HUDEP-2 (cell line): ENCODE data around the gene EEA1.
A peak's percentile ranks its signal among the peaks of the same experiment; 100 is the strongest.
"Not testable (repeated sequence)": the region's sequence is repeated elsewhere in the genome, so short reads cannot be mapped to it uniquely, and the experiment has no call there.

Experiments
- DNase-seq, 76 experiments: peaks; one replicate each; lab custom pipeline; 2025; ENCODE audit not compliant: unreplicated experiment in 76 of 76; lab: John Stamatoyannopoulos, UW

Gene EEA1

GRCh38 chr12:92759634-92760268 is 169.3 kb downstream of the EEA1 start:
- DNase-seq = peak in 2 of 76 experiments; percentile 1 to 15

- no peak for DNase-seq
These were observed 171.4 kb downstream of the EEA1 start for GRCh38 chr12:92757597-92758121.

GRCh38 chr12:92756898-92757596 is 172.0 kb downstream of the EEA1 start:
- DNase-seq = no peak

DNA sequence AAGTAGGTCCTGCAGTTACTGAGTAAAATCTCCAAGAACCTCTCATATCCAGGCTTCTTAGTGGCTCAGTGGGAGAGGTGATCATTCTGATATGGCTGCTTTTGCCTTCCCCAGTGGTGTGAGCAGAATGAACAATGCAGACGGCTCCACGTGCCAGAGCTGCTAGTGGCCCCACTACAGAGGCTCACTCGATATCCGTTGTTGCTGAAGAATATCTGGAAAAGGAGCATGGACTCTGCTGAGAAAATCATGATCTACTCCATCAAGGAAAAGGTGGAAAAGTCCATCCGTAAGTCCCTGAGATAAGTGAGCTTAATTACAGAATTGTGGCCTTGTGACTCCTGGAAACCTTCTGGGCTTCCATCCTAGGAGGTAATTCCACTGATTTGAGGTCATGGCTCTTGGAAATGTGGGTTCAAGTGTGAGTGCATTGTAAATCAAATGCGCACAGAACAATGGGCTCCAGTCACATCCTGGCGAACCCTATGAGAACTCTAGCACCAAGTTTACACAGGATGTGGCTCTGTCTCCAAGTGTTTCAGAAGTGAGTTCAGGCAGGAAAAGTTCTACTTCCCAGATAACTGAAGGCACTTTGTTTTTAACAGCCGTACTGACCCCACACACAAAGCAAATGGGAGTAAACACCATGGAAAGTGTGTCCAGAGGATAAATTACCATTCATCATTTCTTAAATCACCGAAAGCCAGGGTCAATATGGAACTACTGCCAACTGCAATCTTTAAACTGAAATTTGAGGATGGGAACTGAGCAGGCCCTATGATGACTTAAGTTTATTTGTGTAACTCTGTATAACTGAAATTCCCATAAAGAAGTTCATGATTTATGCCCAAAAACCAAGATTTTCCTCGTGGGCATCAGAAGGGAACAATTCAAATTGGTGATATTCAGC is 174.9 kb downstream of the EEA1 start:
- DNase-seq = no peak

DNA sequence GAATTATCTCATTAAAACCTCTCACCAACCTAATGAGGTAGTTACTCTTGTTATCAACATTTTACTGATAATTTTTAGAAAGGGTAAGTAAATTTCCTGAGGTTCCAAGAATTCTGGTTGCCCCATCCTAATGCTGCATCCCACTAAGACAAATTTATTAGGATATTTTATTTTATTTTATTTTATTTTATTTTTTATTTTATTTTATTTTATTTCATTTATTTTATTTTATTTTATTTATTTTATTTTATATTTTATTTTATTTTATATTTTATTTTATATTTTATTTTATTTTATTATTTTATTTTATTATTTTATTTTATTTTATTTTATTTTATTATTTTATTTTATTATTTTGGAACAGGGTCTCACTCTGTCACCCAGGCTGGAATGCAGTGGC is 179.4 kb downstream of the EEA1 start:
- not testable (repeated sequence) for DNase-seq

- DNase-seq = no peak
These were observed 181.9 kb downstream of the EEA1 start for GRCh38 chr12:92747151-92747550.

- DNase-seq = no peak
These were observed 183.1 kb downstream of the EEA1 start for GRCh38 chr12:92745856-92746550.

DNA sequence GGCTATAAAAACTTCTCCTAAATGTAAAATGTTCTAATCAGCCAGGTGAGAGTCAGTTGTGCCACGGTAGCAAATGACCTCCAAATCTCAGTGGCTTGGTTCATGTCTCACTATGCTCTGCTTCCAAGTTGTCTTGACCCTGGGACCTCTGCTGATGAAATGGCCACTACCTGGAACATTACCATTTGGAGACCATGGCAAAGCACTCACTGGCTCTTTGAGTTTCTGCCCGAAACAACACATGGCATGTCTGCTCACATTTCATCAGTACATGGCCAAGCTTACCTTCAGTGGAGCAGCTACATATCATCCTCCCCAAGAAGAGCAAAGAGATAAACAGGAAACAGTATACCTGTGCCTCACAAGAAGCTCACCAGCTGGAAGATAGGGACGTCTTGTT is 186.1 kb downstream of the EEA1 start:
- no peak for DNase-seq

GRCh38 chr12:92740411-92740810 is 188.7 kb downstream of the EEA1 start:
- DNase-seq = no peak

DNA sequence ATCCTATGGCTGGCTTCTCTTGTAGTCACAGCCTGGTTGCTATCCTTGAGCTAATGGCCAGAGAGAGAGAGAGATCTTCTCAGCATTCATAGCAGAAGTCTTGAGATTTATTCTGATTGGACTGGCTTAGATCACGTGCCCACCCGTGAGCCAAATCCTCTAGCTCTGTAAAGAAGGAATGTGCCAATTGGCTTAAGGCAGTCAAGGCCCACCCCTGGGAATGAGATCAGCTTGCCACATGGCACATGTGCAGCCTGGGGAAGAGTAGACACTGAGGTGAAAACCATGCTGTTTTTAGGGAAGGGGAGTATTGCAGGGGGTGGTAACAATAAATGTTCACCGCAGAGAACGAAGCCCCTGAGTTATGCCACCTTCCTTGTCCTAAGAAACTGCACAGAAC is 190.0 kb downstream of the EEA1 start:
- DNase-seq = no peak

DNA sequence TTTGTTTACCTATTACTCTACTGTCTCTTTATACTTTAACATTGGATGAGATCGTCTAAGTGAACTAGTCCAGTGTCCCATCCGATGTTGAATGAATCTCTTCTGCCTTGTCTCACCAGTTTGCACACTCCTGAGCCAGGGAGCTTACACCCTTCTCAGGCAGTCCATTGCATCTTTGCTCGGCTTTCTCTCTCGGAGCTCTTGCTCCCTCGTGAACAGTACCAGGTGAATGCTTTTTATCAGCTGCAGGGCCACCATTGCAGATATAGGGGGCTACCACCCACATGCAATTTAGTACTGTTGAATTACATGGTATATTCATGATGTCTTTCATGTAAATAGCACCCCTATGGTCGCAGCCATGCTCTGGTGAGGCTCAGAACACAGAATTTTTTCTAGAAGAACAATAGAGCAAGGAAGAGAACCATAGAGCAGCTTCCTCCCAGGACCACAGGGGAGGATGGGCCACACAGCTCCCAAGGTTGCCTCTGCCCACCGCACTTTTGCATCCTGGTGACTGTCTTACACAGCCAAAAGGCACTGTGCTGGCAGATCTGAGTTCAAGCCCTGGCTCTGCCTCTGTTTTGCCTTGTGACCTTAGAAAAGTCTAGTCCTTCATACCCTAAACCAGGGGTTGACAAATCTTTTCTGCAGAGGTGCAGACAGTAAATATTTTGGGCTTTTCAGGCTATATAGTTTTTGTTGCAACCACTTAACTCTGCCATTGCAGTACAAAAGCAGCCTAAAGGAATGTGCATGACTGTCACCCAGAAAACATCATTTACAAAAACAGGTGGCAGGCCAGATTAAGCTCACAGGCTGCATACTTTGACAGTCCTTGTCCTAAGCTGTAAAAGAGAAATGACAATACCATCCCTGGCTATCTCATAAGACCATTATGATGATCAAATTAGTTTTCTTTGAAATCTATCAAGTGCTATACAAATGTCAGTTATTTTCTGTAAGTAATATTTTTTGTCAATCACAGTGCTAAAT is 190.9 kb downstream of the EEA1 start:
- DNase-seq = no peak

DNA sequence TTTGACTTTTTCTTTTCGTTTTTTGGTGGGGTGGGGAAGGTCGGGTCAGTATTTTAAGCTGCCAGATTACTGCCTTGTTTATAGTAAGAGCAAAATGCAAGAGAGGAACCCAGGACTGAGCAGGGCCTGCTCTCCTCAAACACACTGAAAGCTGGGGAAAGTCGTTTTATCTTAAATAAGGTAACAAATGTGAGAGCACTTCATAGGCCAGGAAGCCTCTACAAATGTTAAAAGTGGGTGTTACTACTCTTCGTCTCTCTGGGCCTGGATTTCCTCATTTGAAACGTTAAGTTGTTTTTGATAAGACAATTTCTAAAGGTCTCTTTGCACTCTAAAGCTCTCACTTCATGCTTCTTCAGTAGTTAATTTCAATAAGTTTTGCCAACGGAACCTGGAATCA is 192.5 kb downstream of the EEA1 start:
- no peak for DNase-seq

- no peak for DNase-seq
These were observed 193.9 kb downstream of the EEA1 start for GRCh38 chr12:92735131-92735721.

GRCh38 chr12:92733661-92734060 is 195.4 kb downstream of the EEA1 start:
- DNase-seq = no peak

DNA sequence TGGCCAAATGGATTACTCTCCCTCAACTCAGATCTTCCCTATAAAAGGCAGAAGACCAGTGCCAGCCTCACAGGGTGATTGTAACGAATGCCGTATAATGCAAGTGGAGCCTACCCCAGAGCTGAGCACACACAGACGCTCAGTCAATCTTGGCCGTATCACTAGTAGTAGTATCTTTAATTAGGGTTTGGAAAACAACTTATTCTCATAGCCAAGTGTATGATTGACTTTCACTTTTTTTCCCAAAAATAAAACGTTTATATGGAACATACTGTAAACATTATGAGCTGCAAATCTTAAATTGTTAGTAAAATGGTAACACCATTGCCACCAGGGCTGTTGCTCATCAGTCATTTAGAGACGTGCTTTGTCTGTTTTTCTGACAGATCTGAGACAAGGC is 195.9 kb downstream of the EEA1 start:
- no peak for DNase-seq

- no peak for DNase-seq
These were observed 196.4 kb downstream of the EEA1 start for GRCh38 chr12:92732716-92733115.

DNA sequence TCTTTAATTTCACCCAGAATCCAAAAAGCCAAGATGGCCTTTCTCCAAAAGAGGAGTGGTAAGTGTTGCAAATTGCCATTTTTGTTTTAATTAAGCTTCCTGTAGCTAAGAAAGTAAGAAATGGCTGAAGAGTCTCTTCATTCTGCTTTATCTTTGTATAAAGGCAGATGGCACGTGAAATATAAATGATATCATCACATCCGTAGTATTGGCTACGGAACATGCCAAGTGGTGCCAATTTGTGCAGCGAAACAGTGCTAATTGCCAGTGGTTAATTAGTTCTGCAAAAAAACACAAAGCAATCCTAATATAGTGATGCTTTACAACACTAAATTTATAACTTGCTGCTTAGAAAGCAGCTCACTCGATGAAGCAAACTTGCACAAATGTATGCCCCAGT is 196.9 kb downstream of the EEA1 start:
- DNase-seq = no peak

- no peak for DNase-seq
These were observed 198.3 kb downstream of the EEA1 start for GRCh38 chr12:92730758-92731157.

GRCh38 chr12:92729773-92730305 is 199.3 kb downstream of the EEA1 start:
- DNase-seq = no peak
